Thoracic aorta (tissue), 2 donors: Measurements from ENCODE around the gene HSPA12B. TPM values are rescaled to one million over a fixed set of nuclear protein-coding genes. Genes with fewer than 3 reads are reported as not detected.
A peak's percentile ranks its signal among the peaks of the same experiment; 100 is the strongest.

Experiments
- ATAC-seq: fragments of 150-250 bp; one replicate; pipeline ENCODE4 v1.8.0; 2017; ENCODE audit warnings: low read depth; ENCODE audit not compliant: insufficient number of reproducible peaks, low FRiP score
- DNase-seq: peaks from one replicate; pipeline ENCODE4 v3.0.0-alpha.2; 2020; ENCODE audit warnings: low spot score
- H3K27ac ChIP-seq, 2 donors: fragments of 200-600 bp; sonication (generic); 1 replicate in 1 of 2; 2 replicates in 1 of 2; pipeline ENCODE4 v1.5.1; 2016; ENCODE audit warnings: mild to moderate bottlenecking in 2 of 2, moderate library complexity in 2 of 2
- H3K27me3 ChIP-seq: fragments of 200-600 bp; sonication (generic); replicated peaks from 2 replicates; pipeline ENCODE4 v1.6.0; 2016; ENCODE audit warnings: mild to moderate bottlenecking; ENCODE audit not compliant: insufficient read depth
- H3K36me3 ChIP-seq: fragments of 200-600 bp; sonication (generic); one replicate; pipeline ENCODE4 v1.5.1; 2016
- H3K4me1 ChIP-seq, 2 donors: fragments of 200-600 bp; sonication (generic); 1 replicate in 1 of 2; 2 replicates in 1 of 2; pipeline versions ENCODE4 v1.5.1 to v1.6.0; 2016; ENCODE audit warnings: low read depth in 2 of 2, mild to moderate bottlenecking in 1 of 2; ENCODE audit not compliant: control insufficient read depth in 1 of 2
- H3K4me3 ChIP-seq: fragments of 200-600 bp; sonication (generic); 2 replicates; pipeline ENCODE4 v1.5.1; 2016; ENCODE audit warnings: mild to moderate bottlenecking
- H3K9me3 ChIP-seq: fragments of 200-600 bp; sonication (generic); 2 replicates; pipeline ENCODE4 v1.5.1; 2016
- CTCF ChIP-seq: fragments of 200-600 bp; sonication (generic); IDR thresholded peaks from one replicate; pipeline ENCODE4 v1.5.1; 2019; ENCODE audit warnings: antibody characterized with exemption
- total RNA-seq, 2 donors: library from RNA; depleted of rRNA; stranded (reverse); fragments of >200 nt; gene quantifications; one replicate each; pipeline versions ENCODE4 v1.1.0 to v1.2.3, GENCODE V29; 2016

HSPA12B gene
- total RNA-seq, 2 donors from 2014 or later: 4.6 to 6.5 TPM

- Histone ChIP-seq H3K27ac (no peak overlapping the region), H3K4me3 (no peak overlapping the region), H3K27me3 (no peaks in the 10 kb centered on the region), H3K4me1 (peaks cover under 1 to 12% of the 10 kb centered on the region in 2 donors), H3K9me3 (no peaks in the 10 kb centered on the region), H3K36me3 (no peaks in the 10 kb centered on the region)
- no peak for DNase-seq
- no peak for TF ChIP-seq CTCF
- ATAC-seq: no peak
Measured at GRCh38 chr20:3705491-3705969, 27.0 kb upstream of the HSPA12B start.

- DNase-seq (no peak), ATAC-seq (no peak)
- H3K4me3 ChIP-seq: no peak overlapping the region
Measured at GRCh38 chr20:3705970-3706739, 26.3 kb upstream of the HSPA12B start.

GRCh38 chr20:3706774-3707507 is 25.5 kb upstream of the HSPA12B start:
- Histone ChIP-seq H3K36me3 (no peaks in the 10 kb centered on the region), H3K27ac (peak overlapping the region; percentile 2 to 43), H3K27me3 (no peaks in the 10 kb centered on the region), H3K4me1 (peaks cover 4 to 12% of the 10 kb centered on the region in 2 donors), H3K4me3 (no peak overlapping the region), H3K9me3 (no peaks in the 10 kb centered on the region)
- ATAC-seq (peak; percentile 61), DNase-seq (peak; percentile 39)
- no peak for TF ChIP-seq CTCF

More at GRCh38 chr20:3705970-3706739, 26.3 kb upstream of the HSPA12B start:
- H3K27me3 ChIP-seq: no peaks in the 10 kb centered on the region
- H3K4me1 ChIP-seq: peaks cover 4 to 12% of the 10 kb centered on the region in 2 donors
- peak overlapping the region in 1 of 2 donors; percentile 2 for H3K27ac ChIP-seq
- H3K9me3 ChIP-seq: no peaks in the 10 kb centered on the region
- TF ChIP-seq CTCF: no peak
- no peaks in the 10 kb centered on the region for H3K36me3 ChIP-seq

- no peaks in the 10 kb centered on the region for H3K36me3 ChIP-seq
- ATAC-seq (no peak), DNase-seq (no peak)
- no peak overlapping the region for H3K4me3 ChIP-seq
- TF ChIP-seq CTCF: no peak
- no peaks in the 10 kb centered on the region for H3K9me3 ChIP-seq
- no peaks in the 10 kb centered on the region for H3K27me3 ChIP-seq
- H3K4me1 ChIP-seq: peaks cover 4 to 12% of the 10 kb centered on the region in 2 donors
- peak overlapping the region in 1 of 2 donors; percentile 43 for H3K27ac ChIP-seq
Measured at GRCh38 chr20:3707508-3707899, 25.0 kb upstream of the HSPA12B start.

- Histone ChIP-seq H3K27me3 (no peaks in the 10 kb centered on the region), H3K27ac (no peak overlapping the region), H3K36me3 (no peaks in the 10 kb centered on the region), H3K4me3 (no peak overlapping the region), H3K4me1 (peaks cover 4 to 12% of the 10 kb centered on the region in 2 donors), H3K9me3 (no peaks in the 10 kb centered on the region)
- no peak for TF ChIP-seq CTCF
- no peak for ATAC-seq
- no peak for DNase-seq
Measured at GRCh38 chr20:3710011-3710466, 22.4 kb upstream of the HSPA12B start.
